ENCODE data around the gene PLAGL1.

The PLAGL1 gene

DNA sequence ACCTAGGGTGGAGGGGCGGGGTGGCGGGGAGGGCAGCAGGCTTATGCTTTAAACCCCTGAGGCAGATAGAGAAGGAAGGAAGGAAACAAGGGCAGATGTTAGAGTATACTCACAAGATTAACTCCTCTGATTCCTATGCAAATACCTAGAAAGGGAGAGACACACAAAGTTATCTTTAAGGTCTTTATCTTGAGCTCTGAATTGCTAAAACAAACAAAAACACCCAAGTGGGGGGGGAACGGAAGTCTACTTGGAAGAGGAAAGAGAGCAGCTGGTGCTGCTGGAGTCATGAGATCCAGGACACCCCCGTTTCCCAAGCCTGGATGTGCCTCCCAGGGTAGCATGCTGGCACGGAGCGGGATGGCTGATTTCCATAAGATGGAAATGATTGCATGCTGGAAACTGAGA lies 43.4 kb downstream of the PLAGL1 start:
- no peaks in the 10 kb centered on the region for H3K9me3 ChIP-seq (ENCODE audit: control insufficient read depth in 2 of 2, low read length in 2 of 2)
- no peak overlapping the region for H3K4me3 ChIP-seq (ENCODE audit: low read length in 2 of 2)
- H3K9ac ChIP-seq (ENCODE audit: low read length in 2 of 2) = no peak overlapping the region
- no peak overlapping the region for H3K27ac ChIP-seq (ENCODE audit: low read length)
- peaks cover 8 to 14% of the 10 kb centered on the region in 2 donors for H3K36me3 ChIP-seq (ENCODE audit: control insufficient read depth in 2 of 2, insufficient read depth in 2 of 2, low read length in 2 of 2)
- H3K27me3 ChIP-seq (ENCODE audit: control insufficient read depth in 1 of 2, insufficient read depth in 2 of 2, low read length in 2 of 2) = no peaks in the 10 kb centered on the region
- peaks cover 3% of the 10 kb centered on the region for H3K4me1 ChIP-seq (ENCODE audit: control insufficient read depth, insufficient read depth, low read length)

DNA sequence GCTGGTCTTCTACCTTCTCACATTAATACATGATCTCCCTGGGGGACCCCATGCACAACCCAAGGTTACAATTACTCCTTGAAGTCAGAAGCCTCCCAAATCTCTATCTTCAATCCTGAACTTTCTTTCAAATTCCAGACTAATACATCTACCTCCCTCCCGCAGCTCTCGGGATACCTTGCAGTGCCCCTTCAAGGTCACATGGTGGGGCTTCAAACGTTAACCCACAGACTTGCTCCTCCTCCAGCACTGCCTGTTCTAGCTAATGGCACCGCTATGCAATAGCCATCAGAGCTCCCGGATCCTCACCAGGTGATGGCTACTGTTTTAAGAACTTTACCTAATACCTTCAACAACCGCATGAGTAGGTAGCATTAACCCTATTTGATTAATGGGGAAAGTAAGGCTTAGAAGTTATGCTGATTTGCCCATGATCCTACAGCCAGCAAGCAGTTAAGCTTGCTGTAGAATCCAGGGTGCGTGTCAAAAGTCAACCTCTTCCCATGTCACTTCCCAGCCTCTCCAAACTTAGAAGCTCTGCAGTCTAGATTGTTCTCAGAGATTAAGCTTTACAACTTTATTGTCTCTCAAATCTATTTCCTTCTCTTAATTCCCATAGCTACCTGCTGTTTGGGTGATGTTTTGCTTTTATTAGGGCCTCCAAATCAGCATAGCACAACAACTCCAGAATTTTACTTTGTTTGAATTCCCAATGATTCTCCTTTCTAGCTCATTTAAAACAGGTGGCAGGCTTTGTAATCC lies 44.7 kb downstream of the PLAGL1 start:
- no peak overlapping the region for H3K4me3 ChIP-seq (ENCODE audit: low read length in 2 of 2)
- no peak overlapping the region for H3K9ac ChIP-seq (ENCODE audit: low read length in 2 of 2)
- no peaks in the 10 kb centered on the region for H3K9me3 ChIP-seq (ENCODE audit: control insufficient read depth in 2 of 2, low read length in 2 of 2)

DNA sequence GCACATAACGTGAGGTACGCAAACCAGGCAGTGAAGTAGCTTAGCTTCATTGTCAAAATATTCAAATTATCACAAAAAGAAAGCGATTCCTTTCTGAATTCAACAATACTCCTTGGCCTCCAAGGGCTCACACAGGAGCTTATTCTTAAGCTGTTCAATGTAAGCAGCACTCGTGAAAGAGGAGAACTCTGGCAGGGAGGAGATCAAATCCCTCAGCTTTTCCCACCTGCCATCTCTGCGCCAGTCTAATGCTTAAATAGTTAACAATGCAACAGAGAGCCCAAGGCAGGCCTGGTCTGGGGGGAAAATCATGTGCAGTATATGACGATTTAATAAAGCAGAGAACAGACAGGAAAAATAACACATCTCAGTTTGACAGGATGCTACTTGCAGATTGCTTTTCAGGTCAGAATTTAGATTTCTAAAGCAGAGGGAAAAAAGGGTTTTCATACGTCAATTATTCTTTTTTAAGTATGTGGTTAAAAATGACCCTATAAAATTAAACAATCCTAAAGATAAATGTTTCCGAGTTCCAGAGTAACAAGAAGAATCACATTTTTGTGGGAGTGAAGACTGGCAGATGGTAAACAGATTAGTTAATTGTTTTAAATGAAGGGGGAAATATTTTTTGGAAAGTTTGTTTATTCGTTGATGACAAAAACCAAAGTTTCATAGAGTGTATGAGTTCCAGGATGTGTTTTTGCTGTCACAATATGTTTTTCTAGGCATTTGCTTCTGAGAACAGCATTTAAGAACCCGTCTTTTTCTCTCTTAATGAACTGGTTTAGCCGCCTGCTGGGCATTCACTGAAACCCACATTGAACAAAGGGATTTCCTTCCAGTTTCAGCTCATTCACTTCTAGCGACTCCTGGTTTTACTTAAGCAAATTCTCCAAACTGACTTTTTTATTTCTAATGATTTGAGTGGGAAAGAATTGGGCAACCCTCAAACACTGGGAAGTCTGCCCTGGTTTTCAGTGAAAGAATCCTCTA lies 45.9 kb downstream of the PLAGL1 start:
- Histone ChIP-seq H3K4me1 (ENCODE audit: control insufficient read depth, insufficient read depth, low read length) (peaks cover 3% of the 10 kb centered on the region), H3K4me3 (ENCODE audit: low read length in 2 of 2) (no peak overlapping the region), H3K27ac (ENCODE audit: low read length) (no peak overlapping the region), H3K27me3 (ENCODE audit: control insufficient read depth in 1 of 2, insufficient read depth in 2 of 2, low read length in 2 of 2) (no peaks in the 10 kb centered on the region), H3K9me3 (ENCODE audit: control insufficient read depth in 2 of 2, low read length in 2 of 2) (no peaks in the 10 kb centered on the region), H3K36me3 (ENCODE audit: control insufficient read depth in 2 of 2, insufficient read depth in 2 of 2, low read length in 2 of 2) (peaks cover 8 to 14% of the 10 kb centered on the region in 2 donors), H3K9ac (ENCODE audit: low read length in 2 of 2) (no peak overlapping the region)

More for the DNA sequence above, 44.7 kb downstream of the PLAGL1 start:
- Histone ChIP-seq H3K4me1 (ENCODE audit: control insufficient read depth, insufficient read depth, low read length) (peaks cover 3% of the 10 kb centered on the region), H3K36me3 (ENCODE audit: control insufficient read depth in 2 of 2, insufficient read depth in 2 of 2, low read length in 2 of 2) (peaks cover 8 to 14% of the 10 kb centered on the region in 2 donors), H3K27me3 (ENCODE audit: control insufficient read depth in 1 of 2, insufficient read depth in 2 of 2, low read length in 2 of 2) (no peaks in the 10 kb centered on the region), H3K27ac (ENCODE audit: low read length) (no peak overlapping the region)

DNA sequence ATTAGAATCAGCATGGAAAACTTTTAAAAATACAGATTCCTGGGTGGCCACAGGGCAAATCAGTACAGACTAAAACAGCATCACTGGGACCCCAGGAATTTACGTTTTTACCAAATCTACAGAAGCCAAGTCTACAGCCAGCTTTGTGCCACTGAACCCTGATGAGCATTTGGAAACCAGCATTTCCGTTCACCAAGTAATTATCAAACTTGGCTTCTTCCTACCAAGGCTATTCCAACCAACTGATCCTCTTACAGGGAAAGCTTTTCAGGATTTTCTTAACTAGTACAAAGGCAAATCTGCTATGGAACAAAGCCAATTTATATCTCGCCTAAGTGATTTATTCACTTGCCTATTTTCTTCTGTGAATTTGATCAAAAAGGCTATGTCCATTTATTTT lies 47.0 kb downstream of the PLAGL1 start:
- H3K27me3 ChIP-seq (ENCODE audit: control insufficient read depth in 1 of 2, insufficient read depth in 2 of 2, low read length in 2 of 2) = no peaks in the 10 kb centered on the region
- no peak overlapping the region for H3K9ac ChIP-seq (ENCODE audit: low read length in 2 of 2)
- H3K4me3 ChIP-seq (ENCODE audit: low read length in 2 of 2) = no peak overlapping the region
- no peaks in the 10 kb centered on the region for H3K9me3 ChIP-seq (ENCODE audit: control insufficient read depth in 2 of 2, low read length in 2 of 2)
- peaks cover 6 to 14% of the 10 kb centered on the region in 2 donors for H3K36me3 ChIP-seq (ENCODE audit: control insufficient read depth in 2 of 2, insufficient read depth in 2 of 2, low read length in 2 of 2)
- H3K4me1 ChIP-seq (ENCODE audit: control insufficient read depth, insufficient read depth, low read length) = peaks cover 3% of the 10 kb centered on the region
- H3K27ac ChIP-seq (ENCODE audit: low read length) = no peak overlapping the region

DNA sequence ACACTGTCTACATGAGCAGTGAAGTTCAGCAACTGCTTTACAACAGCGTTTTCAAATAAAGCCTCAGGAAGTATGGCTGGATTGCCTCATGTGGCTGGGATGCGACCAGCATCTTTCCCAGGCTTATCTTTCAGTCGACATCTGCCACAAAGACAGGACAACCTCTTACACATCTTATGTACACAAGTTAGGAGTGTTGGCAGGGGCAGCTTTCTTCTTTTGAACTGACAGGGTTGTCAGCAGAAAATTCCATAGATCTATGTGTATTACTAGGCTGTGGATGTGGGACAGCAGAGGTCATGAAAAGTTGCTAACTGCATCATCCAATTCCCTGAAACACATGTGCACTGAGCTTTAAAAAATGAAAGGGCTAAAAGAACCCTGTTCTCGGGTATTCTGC lies 48.1 kb downstream of the PLAGL1 start:
- Histone ChIP-seq H3K9ac (ENCODE audit: low read length in 2 of 2) (no peak overlapping the region), H3K4me1 (ENCODE audit: control insufficient read depth, insufficient read depth, low read length) (peaks cover 3% of the 10 kb centered on the region), H3K4me3 (ENCODE audit: low read length in 2 of 2) (no peak overlapping the region), H3K9me3 (ENCODE audit: control insufficient read depth in 2 of 2, low read length in 2 of 2) (no peaks in the 10 kb centered on the region), H3K27ac (ENCODE audit: low read length) (peak overlapping the region; percentile 46), H3K27me3 (ENCODE audit: control insufficient read depth in 1 of 2, insufficient read depth in 2 of 2, low read length in 2 of 2) (no peaks in the 10 kb centered on the region), H3K36me3 (ENCODE audit: control insufficient read depth in 2 of 2, insufficient read depth in 2 of 2, low read length in 2 of 2) (peaks cover 6% of the 10 kb centered on the region in 2 donors)

DNA sequence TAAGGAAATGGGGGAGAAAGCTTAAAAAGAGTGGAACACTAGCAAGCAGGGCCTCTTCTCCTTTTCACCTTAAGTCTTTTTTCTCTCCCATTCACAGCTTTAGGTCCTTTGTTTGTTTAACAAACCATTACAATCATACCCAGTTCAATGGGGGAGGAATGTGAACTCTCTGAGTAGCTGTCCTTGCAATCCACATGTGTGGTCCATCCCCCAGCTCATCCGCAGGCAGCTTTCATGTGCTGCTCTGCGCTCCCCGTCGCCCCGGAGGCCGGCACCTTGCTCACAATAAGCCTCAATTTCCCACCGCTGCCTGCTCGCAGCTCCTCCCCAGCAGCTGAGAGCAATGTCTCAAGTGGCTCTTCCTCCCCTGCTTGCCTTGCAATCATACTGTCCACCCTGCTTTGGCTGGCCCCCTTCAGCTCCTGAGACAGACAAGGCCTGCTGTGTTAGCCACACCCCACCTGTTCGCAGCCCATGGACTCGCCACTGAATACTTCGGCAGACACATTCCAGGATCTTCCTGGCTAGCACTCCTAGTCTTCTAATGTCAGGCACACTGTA lies 49.1 kb downstream of the PLAGL1 start:
- Histone ChIP-seq H3K27me3 (ENCODE audit: control insufficient read depth in 1 of 2, insufficient read depth in 2 of 2, low read length in 2 of 2) (no peaks in the 10 kb centered on the region), H3K4me1 (ENCODE audit: control insufficient read depth, insufficient read depth, low read length) (peaks cover 3% of the 10 kb centered on the region), H3K27ac (ENCODE audit: low read length) (no peak overlapping the region), H3K9ac (ENCODE audit: low read length in 2 of 2) (no peak overlapping the region), H3K36me3 (ENCODE audit: control insufficient read depth in 2 of 2, insufficient read depth in 2 of 2, low read length in 2 of 2) (peaks cover 3 to 6% of the 10 kb centered on the region in 2 donors), H3K9me3 (ENCODE audit: control insufficient read depth in 2 of 2, low read length in 2 of 2) (no peaks in the 10 kb centered on the region), H3K4me3 (ENCODE audit: low read length in 2 of 2) (no peak overlapping the region)

DNA sequence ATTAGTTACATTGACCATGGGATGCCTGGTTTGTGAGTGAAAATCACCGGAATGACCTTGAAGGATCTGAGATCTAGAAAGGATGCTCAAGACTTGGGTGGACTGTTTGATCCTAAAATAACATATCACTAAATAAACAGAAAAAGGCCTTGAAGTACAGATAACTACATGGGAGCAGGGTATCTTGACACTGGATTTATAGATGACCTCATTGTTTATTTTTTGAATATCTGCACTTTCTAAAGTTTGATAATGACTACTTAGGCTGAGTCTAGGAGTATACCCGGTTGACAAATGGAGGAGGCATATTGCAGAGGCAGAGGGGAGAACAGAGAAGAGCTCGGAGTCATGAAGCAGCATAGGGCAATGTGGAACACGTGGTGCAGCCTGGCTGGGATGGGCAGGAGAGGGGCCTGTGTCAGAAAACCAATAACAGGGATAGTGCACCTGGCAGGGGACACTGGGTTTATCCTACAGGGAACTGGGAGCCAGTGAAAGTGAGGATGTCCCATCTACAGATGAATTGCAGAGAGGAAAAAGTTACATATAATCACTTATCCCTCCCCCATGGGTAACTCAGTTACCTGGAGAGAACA lies 50.3 kb downstream of the PLAGL1 start:
- Histone ChIP-seq H3K9me3 (ENCODE audit: control insufficient read depth in 2 of 2, low read length in 2 of 2) (no peaks in the 10 kb centered on the region), H3K4me3 (ENCODE audit: low read length in 2 of 2) (no peak overlapping the region), H3K9ac (ENCODE audit: low read length in 2 of 2) (no peak overlapping the region), H3K36me3 (ENCODE audit: control insufficient read depth in 2 of 2, insufficient read depth in 2 of 2, low read length in 2 of 2) (peaks cover 0 to 4% of the 10 kb centered on the region in 2 donors), H3K27ac (ENCODE audit: low read length) (no peak overlapping the region), H3K4me1 (ENCODE audit: control insufficient read depth, insufficient read depth, low read length) (peaks cover 6% of the 10 kb centered on the region), H3K27me3 (ENCODE audit: control insufficient read depth in 1 of 2, insufficient read depth in 2 of 2, low read length in 2 of 2) (no peaks in the 10 kb centered on the region)

DNA sequence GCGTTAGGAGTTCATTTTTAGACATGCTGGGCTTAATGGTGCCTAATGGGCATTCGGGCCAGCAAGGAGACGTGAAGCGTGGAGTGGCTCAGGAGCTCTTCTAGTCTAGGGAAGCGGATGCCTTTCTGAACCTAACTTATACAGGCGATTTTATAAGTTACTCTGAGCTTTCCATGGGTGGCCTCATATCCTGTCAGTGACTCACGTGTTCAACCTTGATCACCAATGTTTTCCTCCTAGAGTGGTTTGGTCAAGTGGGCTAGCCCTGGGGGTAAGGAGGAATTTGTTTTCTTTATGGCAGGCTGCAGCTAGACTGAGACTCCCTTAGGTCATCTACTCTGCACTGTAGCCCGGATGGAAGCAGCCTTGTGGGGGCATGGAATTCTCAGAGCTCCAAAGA lies 52.1 kb downstream of the PLAGL1 start:
- Histone ChIP-seq H3K27me3 (ENCODE audit: control insufficient read depth in 1 of 2, insufficient read depth in 2 of 2, low read length in 2 of 2) (no peaks in the 10 kb centered on the region), H3K9ac (ENCODE audit: low read length in 2 of 2) (no peak overlapping the region), H3K9me3 (ENCODE audit: control insufficient read depth in 2 of 2, low read length in 2 of 2) (no peaks in the 10 kb centered on the region), H3K36me3 (ENCODE audit: control insufficient read depth in 2 of 2, insufficient read depth in 2 of 2, low read length in 2 of 2) (peaks cover 0 to 4% of the 10 kb centered on the region in 2 donors), H3K4me3 (ENCODE audit: low read length in 2 of 2) (no peak overlapping the region), H3K27ac (ENCODE audit: low read length) (no peak overlapping the region), H3K4me1 (ENCODE audit: control insufficient read depth, insufficient read depth, low read length) (peaks cover 3% of the 10 kb centered on the region)

- Histone ChIP-seq H3K4me1 (ENCODE audit: control insufficient read depth, insufficient read depth, low read length) (peaks cover 3% of the 10 kb centered on the region), H3K9me3 (ENCODE audit: control insufficient read depth in 2 of 2, low read length in 2 of 2) (no peaks in the 10 kb centered on the region), H3K27ac (ENCODE audit: low read length) (peak overlapping the region; percentile 32), H3K9ac (ENCODE audit: low read length in 2 of 2) (no peak overlapping the region), H3K36me3 (ENCODE audit: control insufficient read depth in 2 of 2, insufficient read depth in 2 of 2, low read length in 2 of 2) (peaks cover 2 to 5% of the 10 kb centered on the region in 2 donors), H3K4me3 (ENCODE audit: low read length in 2 of 2) (no peak overlapping the region), H3K27me3 (ENCODE audit: control insufficient read depth in 1 of 2, insufficient read depth in 2 of 2, low read length in 2 of 2) (no peaks in the 10 kb centered on the region)
Measured at GRCh38 chr6:143953922-143954321, 54.1 kb downstream of the PLAGL1 start.

DNA sequence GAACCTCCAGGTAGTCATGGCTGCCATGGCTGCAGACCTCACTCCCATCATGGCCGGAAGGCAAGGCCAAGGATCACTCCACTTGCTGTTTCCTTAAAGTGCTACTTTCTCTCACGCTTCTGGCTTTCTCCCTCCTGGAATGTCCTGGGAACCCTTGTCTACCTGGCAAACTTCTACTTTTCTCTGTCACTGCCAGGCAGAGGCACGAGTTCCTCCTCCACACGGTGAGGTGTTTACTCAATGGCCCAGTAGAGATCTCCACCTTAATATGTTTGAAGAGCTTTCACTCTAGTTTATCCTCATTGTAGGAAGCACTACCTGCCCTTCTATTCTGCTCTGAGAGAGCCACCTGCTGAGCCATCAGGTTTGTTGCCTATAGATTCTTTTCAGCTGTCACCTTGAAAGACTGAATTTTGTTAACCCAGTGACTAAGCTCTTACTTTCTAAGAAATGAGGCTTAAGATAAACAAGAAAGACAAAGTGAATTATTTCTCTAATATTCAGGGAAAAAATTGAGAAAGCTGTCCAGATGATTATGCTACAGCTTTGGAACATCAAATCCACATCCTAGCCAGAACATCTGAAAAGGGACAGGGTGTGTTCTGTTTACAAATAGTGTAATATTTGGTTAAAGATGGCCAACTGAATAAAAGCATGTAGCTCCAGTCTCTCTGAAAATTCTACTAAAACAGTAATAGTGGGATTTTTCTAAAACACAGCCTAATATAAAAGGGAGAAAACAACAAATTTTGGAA lies 54.9 kb downstream of the PLAGL1 start:
- H3K4me3 ChIP-seq (ENCODE audit: low read length in 2 of 2) = no peak overlapping the region
- peak overlapping the region; percentile 7 for H3K27ac ChIP-seq (ENCODE audit: low read length)
- H3K9me3 ChIP-seq (ENCODE audit: control insufficient read depth in 2 of 2, low read length in 2 of 2) = no peaks in the 10 kb centered on the region
- peaks cover 3% of the 10 kb centered on the region for H3K4me1 ChIP-seq (ENCODE audit: control insufficient read depth, insufficient read depth, low read length)
- peaks cover 6 to 11% of the 10 kb centered on the region in 2 donors for H3K36me3 ChIP-seq (ENCODE audit: control insufficient read depth in 2 of 2, insufficient read depth in 2 of 2, low read length in 2 of 2)
- no peak overlapping the region for H3K9ac ChIP-seq (ENCODE audit: low read length in 2 of 2)
- no peaks in the 10 kb centered on the region for H3K27me3 ChIP-seq (ENCODE audit: control insufficient read depth in 1 of 2, insufficient read depth in 2 of 2, low read length in 2 of 2)
